ENCODE measurements around the gene ERVK3-1. TPM values are rescaled to one million over a fixed set of nuclear protein-coding genes. Genes with fewer than 3 reads are reported as not detected.
A peak's percentile ranks its signal among the peaks of the same experiment; 100 is the strongest.

The ERVK3-1 gene
- total and polyA plus RNA-seq, 2 of the 13 experiments (the other 11 are each of a cell fraction or from before 2014, with no cell fraction given) = 28.5 to 38.7 TPM

DNA sequence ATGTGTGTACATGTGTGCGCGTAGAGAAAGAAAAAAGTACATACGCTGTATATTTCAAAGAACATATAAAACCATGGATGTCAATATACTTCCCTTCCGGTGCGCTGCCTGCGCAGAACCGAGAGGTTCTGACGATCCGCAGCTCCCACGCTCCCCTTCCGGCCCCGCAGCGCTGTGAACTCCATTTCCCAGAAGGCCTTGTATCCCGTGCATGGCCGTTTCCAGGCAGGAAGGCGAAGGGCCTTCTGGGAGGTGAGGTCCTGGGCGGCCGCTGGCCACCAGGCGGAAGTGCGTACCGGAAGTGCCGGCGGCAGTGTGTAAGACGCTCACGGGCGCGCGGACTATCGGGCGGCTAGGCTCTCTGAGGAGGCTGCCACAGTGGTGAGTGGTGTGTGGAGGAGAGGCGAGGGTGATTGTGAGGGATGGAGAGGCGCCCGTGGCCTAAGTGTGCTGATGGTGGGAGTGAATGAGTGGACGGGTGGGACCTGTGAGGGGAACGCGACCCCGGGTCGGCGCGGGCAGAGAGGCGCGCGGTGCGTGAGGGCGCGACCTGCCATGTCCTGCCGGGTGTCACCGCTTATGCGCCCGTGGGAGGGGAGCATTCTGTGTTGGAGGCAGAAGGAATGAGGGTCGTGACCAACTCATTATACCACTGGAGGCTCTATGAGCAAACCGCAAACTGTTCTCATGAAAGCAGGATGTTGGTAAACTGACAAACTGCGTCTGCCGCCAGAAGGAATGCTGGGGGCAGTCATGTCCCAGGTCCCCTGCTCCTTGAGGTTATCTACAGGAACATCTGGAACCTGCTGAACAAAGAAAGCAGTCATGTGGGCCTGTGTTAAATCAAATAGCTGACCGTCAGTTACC, at the start of gene ERVK3-1 (continued):
- TF ChIP-seq, protein P1, sequence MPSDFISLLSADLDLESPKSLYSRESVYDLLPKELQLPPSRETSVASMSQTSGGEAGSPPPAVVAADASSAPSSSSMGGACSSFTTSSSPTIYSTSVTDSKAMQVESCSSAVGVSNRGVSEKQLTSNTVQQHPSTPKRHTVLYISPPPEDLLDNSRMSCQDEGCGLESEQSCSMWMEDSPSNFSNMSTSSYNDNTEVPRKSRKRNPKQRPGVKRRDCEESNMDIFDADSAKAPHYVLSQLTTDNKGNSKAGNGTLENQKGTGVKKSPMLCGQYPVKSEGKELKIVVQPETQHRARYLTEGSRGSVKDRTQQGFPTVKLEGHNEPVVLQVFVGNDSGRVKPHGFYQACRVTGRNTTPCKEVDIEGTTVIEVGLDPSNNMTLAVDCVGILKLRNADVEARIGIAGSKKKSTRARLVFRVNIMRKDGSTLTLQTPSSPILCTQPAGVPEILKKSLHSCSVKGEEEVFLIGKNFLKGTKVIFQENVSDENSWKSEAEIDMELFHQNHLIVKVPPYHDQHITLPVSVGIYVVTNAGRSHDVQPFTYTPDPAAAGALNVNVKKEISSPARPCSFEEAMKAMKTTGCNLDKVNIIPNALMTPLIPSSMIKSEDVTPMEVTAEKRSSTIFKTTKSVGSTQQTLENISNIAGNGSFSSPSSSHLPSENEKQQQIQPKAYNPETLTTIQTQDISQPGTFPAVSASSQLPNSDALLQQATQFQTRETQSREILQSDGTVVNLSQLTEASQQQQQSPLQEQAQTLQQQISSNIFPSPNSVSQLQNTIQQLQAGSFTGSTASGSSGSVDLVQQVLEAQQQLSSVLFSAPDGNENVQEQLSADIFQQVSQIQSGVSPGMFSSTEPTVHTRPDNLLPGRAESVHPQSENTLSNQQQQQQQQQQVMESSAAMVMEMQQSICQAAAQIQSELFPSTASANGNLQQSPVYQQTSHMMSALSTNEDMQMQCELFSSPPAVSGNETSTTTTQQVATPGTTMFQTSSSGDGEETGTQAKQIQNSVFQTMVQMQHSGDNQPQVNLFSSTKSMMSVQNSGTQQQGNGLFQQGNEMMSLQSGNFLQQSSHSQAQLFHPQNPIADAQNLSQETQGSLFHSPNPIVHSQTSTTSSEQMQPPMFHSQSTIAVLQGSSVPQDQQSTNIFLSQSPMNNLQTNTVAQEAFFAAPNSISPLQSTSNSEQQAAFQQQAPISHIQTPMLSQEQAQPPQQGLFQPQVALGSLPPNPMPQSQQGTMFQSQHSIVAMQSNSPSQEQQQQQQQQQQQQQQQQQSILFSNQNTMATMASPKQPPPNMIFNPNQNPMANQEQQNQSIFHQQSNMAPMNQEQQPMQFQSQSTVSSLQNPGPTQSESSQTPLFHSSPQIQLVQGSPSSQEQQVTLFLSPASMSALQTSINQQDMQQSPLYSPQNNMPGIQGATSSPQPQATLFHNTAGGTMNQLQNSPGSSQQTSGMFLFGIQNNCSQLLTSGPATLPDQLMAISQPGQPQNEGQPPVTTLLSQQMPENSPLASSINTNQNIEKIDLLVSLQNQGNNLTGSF (CRISPR knock-in tag; IDR thresholded peaks at IDR 0.05) = peak; percentile 75
- TF ChIP-seq CENPT (CRISPR knock-in tag; IDR thresholded peaks at IDR 0.05; ENCODE audit: low read depth) = no peak
- TF ChIP-seq MEIS1 (CRISPR knock-in tag; IDR thresholded peaks at IDR 0.05; ENCODE audit: borderline replicate concordance) = peak; percentile 78; the same call in 1 of the 2 replicates
- no peak for TF ChIP-seq ZNF460 (CRISPR knock-in tag; IDR thresholded peaks at IDR 0.05; ENCODE audit: borderline replicate concordance)
- TF ChIP-seq NCOA2 (CRISPR knock-in tag; IDR thresholded peaks at IDR 0.05) = no peak
- TF ChIP-seq MAF1 (CRISPR knock-in tag; IDR thresholded peaks at IDR 0.05; ENCODE audit: borderline replicate concordance) = no peak
- TF ChIP-seq ZNF367 (CRISPR knock-in tag; IDR thresholded peaks at IDR 0.05; ENCODE audit: borderline replicate concordance) = no peak
- TF ChIP-seq, protein P2, sequence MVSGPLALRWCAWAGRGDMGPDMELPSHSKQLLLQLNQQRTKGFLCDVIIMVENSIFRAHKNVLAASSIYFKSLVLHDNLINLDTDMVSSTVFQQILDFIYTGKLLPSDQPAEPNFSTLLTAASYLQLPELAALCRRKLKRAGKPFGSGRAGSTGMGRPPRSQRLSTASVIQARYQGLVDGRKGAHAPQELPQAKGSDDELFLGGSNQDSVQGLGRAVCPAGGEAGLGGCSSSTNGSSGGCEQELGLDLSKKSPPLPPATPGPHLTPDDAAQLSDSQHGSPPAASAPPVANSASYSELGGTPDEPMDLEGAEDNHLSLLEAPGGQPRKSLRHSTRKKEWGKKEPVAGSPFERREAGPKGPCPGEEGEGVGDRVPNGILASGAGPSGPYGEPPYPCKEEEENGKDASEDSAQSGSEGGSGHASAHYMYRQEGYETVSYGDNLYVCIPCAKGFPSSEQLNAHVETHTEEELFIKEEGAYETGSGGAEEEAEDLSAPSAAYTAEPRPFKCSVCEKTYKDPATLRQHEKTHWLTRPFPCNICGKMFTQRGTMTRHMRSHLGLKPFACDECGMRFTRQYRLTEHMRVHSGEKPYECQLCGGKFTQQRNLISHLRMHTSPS (CRISPR knock-in tag; IDR thresholded peaks at IDR 0.05; ENCODE audit: low read depth) = no peak; the same call in 1 of the 2 replicates
- TF ChIP-seq, protein P3, sequence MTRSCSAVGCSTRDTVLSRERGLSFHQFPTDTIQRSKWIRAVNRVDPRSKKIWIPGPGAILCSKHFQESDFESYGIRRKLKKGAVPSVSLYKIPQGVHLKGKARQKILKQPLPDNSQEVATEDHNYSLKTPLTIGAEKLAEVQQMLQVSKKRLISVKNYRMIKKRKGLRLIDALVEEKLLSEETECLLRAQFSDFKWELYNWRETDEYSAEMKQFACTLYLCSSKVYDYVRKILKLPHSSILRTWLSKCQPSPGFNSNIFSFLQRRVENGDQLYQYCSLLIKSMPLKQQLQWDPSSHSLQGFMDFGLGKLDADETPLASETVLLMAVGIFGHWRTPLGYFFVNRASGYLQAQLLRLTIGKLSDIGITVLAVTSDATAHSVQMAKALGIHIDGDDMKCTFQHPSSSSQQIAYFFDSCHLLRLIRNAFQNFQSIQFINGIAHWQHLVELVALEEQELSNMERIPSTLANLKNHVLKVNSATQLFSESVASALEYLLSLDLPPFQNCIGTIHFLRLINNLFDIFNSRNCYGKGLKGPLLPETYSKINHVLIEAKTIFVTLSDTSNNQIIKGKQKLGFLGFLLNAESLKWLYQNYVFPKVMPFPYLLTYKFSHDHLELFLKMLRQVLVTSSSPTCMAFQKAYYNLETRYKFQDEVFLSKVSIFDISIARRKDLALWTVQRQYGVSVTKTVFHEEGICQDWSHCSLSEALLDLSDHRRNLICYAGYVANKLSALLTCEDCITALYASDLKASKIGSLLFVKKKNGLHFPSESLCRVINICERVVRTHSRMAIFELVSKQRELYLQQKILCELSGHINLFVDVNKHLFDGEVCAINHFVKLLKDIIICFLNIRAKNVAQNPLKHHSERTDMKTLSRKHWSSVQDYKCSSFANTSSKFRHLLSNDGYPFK (CRISPR knock-in tag; IDR thresholded peaks at IDR 0.05; ENCODE audit: borderline replicate concordance) = peak; percentile 99
- peak; percentile 92 for TF ChIP-seq ZSCAN31 (CRISPR knock-in tag; IDR thresholded peaks at IDR 0.05; ENCODE audit: low read depth)
- TF ChIP-seq ARNT2 (CRISPR knock-in tag; IDR thresholded peaks at IDR 0.05; ENCODE audit: low read depth) = peak; percentile 71; the same call in 1 of the 2 replicates
- TF ChIP-seq, protein P4, sequence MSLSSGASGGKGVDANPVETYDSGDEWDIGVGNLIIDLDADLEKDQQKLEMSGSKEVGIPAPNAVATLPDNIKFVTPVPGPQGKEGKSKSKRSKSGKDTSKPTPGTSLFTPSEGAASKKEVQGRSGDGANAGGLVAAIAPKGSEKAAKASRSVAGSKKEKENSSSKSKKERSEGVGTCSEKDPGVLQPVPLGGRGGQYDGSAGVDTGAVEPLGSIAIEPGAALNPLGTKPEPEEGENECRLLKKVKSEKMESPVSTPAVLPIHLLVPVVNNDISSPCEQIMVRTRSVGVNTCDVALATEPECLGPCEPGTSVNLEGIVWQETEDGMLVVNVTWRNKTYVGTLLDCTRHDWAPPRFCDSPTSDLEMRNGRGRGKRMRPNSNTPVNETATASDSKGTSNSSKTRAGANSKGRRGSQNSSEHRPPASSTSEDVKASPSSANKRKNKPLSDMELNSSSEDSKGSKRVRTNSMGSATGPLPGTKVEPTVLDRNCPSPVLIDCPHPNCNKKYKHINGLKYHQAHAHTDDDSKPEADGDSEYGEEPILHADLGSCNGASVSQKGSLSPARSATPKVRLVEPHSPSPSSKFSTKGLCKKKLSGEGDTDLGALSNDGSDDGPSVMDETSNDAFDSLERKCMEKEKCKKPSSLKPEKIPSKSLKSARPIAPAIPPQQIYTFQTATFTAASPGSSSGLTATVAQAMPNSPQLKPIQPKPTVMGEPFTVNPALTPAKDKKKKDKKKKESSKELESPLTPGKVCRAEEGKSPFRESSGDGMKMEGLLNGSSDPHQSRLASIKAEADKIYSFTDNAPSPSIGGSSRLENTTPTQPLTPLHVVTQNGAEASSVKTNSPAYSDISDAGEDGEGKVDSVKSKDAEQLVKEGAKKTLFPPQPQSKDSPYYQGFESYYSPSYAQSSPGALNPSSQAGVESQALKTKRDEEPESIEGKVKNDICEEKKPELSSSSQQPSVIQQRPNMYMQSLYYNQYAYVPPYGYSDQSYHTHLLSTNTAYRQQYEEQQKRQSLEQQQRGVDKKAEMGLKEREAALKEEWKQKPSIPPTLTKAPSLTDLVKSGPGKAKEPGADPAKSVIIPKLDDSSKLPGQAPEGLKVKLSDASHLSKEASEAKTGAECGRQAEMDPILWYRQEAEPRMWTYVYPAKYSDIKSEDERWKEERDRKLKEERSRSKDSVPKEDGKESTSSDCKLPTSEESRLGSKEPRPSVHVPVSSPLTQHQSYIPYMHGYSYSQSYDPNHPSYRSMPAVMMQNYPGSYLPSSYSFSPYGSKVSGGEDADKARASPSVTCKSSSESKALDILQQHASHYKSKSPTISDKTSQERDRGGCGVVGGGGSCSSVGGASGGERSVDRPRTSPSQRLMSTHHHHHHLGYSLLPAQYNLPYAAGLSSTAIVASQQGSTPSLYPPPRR (CRISPR knock-in tag; IDR thresholded peaks at IDR 0.05; ENCODE audit: borderline replicate concordance) = no peak
